WTC11 (cell line): ENCODE data around the gene RPS15A.

ENCODE experiments used
- CREM ChIP-seq: sonication (generic); formaldehyde crosslinking; IDR thresholded peaks from 2 replicates; pipeline ENCODE4 v1.8.1; 2022; ENCODE audit warnings: mild to moderate bottlenecking, missing genetic modification reagents, moderate library complexity
- CTCF ChIP-seq: fragments of 200-600 bp; IDR thresholded peaks from 2 replicates; pipeline ENCODE4 v1.8.0; 2022; ENCODE audit warnings: antibody characterized with exemption
- TEAD1 ChIP-seq: sonication (generic); formaldehyde crosslinking; IDR thresholded peaks from 2 replicates; pipeline ENCODE4 v1.8.0; 2022; ENCODE audit warnings: mild to moderate bottlenecking, missing genetic modification reagents
- USF1 ChIP-seq: sonication (generic); formaldehyde crosslinking; IDR thresholded peaks from 2 replicates; pipeline ENCODE4 v1.8.0; 2022; ENCODE audit warnings: mild to moderate bottlenecking, missing genetic modification reagents
- ZNF423 ChIP-seq: fragments of 250-450 bp; sonication (Bioruptor Pico); IDR thresholded peaks from 2 replicates; pipeline ENCODE4 v2.1.2; 2022; ENCODE audit warnings: mild to moderate bottlenecking, moderate library complexity

- TF ChIP-seq TEAD1 = no peak
- no peak for TF ChIP-seq ZNF423 (CRISPR knock-in tag)
- no peak for TF ChIP-seq USF1
- TF ChIP-seq CTCF = no peak
- TF ChIP-seq CREM (CRISPR knock-in tag) = no peak
Measured at GRCh38 chr16:18805257-18805773, 15.2 kb upstream of the RPS15A start.
